ENCODE measurements around the gene ANK3.

- TF ChIP-seq CTCF (conservative IDR thresholded peaks at IDR 0.05; ENCODE audit: low read depth in 2 of 2) (no peak), EZH2 (IDR thresholded peaks at IDR 0.05; ENCODE audit: low read depth, unreplicated experiment) (no peak), ZNF114 (CRISPR knock-in tag; IDR thresholded peaks at IDR 0.05) (no peak), NANOG (IDR thresholded peaks at IDR 0.05; ENCODE audit: borderline replicate concordance) (no peak), EZH2phosphoT487 (IDR thresholded peaks at IDR 0.05; ENCODE audit: unreplicated experiment) (no peak), ZNF331 (CRISPR knock-in tag; IDR thresholded peaks at IDR 0.05; ENCODE audit: low read depth) (no peak), REST (IDR thresholded peaks at IDR 0.05; ENCODE audit: unreplicated experiment) (no peak), POLR2AphosphoS5 (IDR thresholded peaks at IDR 0.05; ENCODE audit: low read depth) (no peak), JUNB (IDR thresholded peaks at IDR 0.05; ENCODE audit: unreplicated experiment) (no peak), CREB1 (CRISPR knock-in tag; IDR thresholded peaks at IDR 0.05; ENCODE audit: low read depth) (no peak), ZNF462 (CRISPR knock-in tag; IDR thresholded peaks at IDR 0.05) (no peak)
Observed at GRCh38 chr10:60031183-60031582, 358.5 kb downstream of the ANK3 start.

All from GM23338 (cell line).